Measurements from ENCODE around the gene NINJ1. TPM values are rescaled to one million over a fixed set of nuclear protein-coding genes. Genes with fewer than 3 reads are reported as not detected.

Gene NINJ1
- total RNA-seq, 4 donors from 2014 or later, result 12.6 to 61.3 (median 31.4) TPM

- DNase-seq, result no peak
- Histone ChIP-seq H3K4me1 (peaks cover 24 to 87% (median 55%) of the 10 kb centered on the region in 3 donors), H3K27me3 (no peaks in the 10 kb centered on the region), H3K9me3 (no peaks in the 10 kb centered on the region), H3K36me3 (no peaks in the 10 kb centered on the region), H3K4me3 (no peak overlapping the region), H3K27ac (no peak overlapping the region)
- no peak for TF ChIP-seq CTCF (IDR thresholded peaks at IDR 0.05)
- no peak for TF ChIP-seq POLR2A (IDR thresholded peaks at IDR 0.05)
- intact Hi-C loops (cut with DNase I), result no loop called here
- WGBS, 2 donors, result 62 to 100% methylated on average over 1 to 10 of the region's 11 CpGs
Measured at GRCh38 chr9:93137362-93137761, 3.3 kb upstream of the NINJ1 start.

- peak overlapping the region in 3 of 4 donors; percentile 2 to 63 (median 34) for H3K27ac ChIP-seq
- H3K36me3 ChIP-seq, result no peaks in the 10 kb centered on the region
- H3K4me1 ChIP-seq, result peaks cover 37 to 87% (median 59%) of the 10 kb centered on the region in 3 donors
- WGBS, 2 donors, result 14 to 36% methylated on average over 10 to 11 of the region's 11 CpGs
- TF ChIP-seq CTCF (IDR thresholded peaks at IDR 0.05) (no peak), POLR2A (IDR thresholded peaks at IDR 0.05) (no peak)
- intact Hi-C loops (cut with DNase I), result no loop called here
- DNase-seq, result no peak
- H3K9me3 ChIP-seq, result no peaks in the 10 kb centered on the region
- no peaks in the 10 kb centered on the region for H3K27me3 ChIP-seq
- peak overlapping the region in 3 of 4 donors; percentile 3 to 44 (median 3) for H3K4me3 ChIP-seq
Measured at GRCh38 chr9:93136011-93136440, 2.0 kb upstream of the NINJ1 start.

GRCh38 chr9:93134740-93135444, 841 bp upstream of the NINJ1 start:
- 58 to 60% methylated on average over 2 to 11 of the region's 14 CpGs for WGBS, 2 donors
- TF ChIP-seq POLR2A (IDR thresholded peaks at IDR 0.05) (no peak), CTCF (IDR thresholded peaks at IDR 0.05) (no peak)
- DNase-seq, result no peak
- intact Hi-C loops (cut with DNase I), result no loop called here
- Histone ChIP-seq H3K4me1 (peaks cover 41 to 87% (median 63%) of the 10 kb centered on the region in 3 donors), H3K4me3 (peak overlapping the region; percentile 69 to 88 (median 80)), H3K27ac (peak overlapping the region; percentile 89 to 97 (median 94)), H3K27me3 (no peaks in the 10 kb centered on the region), H3K36me3 (no peaks in the 10 kb centered on the region), H3K9me3 (no peaks in the 10 kb centered on the region)

- Histone ChIP-seq H3K27me3 (no peaks in the 10 kb centered on the region), H3K27ac (peak overlapping the region; percentile 89 to 97 (median 94)), H3K36me3 (no peaks in the 10 kb centered on the region), H3K4me1 (peaks cover 54 to 92% (median 75%) of the 10 kb centered on the region in 3 donors), H3K4me3 (peak overlapping the region; percentile 69 to 88 (median 80)), H3K9me3 (no peaks in the 10 kb centered on the region)
- no peak for DNase-seq
- whole genome bisulfite sequencing, 2 donors, result 0% methylated on average over 15 of the region's 34 CpGs; no CpG with 5 or more reads in 1 of the 2 donors
- intact Hi-C loops (cut with DNase I), result no loop called here
- no peak for TF ChIP-seq POLR2A (IDR thresholded peaks at IDR 0.05)
- no peak for TF ChIP-seq CTCF (IDR thresholded peaks at IDR 0.05)
Measured at GRCh38 chr9:93133681-93134014, 403 bp downstream of the NINJ1 start.

GRCh38 chr9:93132946-93133680, 938 bp downstream of the NINJ1 start:
- H3K27ac ChIP-seq, result peak overlapping the region; percentile 89 to 97 (median 94)
- no peak for DNase-seq
- H3K4me3 ChIP-seq, result peak overlapping the region; percentile 69 to 88 (median 80)
- no peaks in the 10 kb centered on the region for H3K36me3 ChIP-seq
- intact Hi-C loops (cut with DNase I), result no loop called here
- TF ChIP-seq CTCF (IDR thresholded peaks at IDR 0.05) (no peak), POLR2A (IDR thresholded peaks at IDR 0.05) (no peak)
- WGBS, 2 donors, result 0 to 18% methylated on average over 5 to 11 of the region's 21 CpGs
- H3K4me1 ChIP-seq, result peaks cover 57 to 96% (median 80%) of the 10 kb centered on the region in 3 donors
- no peaks in the 10 kb centered on the region for H3K27me3 ChIP-seq
- H3K9me3 ChIP-seq, result no peaks in the 10 kb centered on the region
